HG03108 (cell line): ENCODE results near the gene ABHD12.
"Not testable (repeated sequence)": the region's sequence is repeated elsewhere in the genome, so short reads cannot be mapped to it uniquely, and the experiment has no call there.

ENCODE experiments used
- ATAC-seq: cut with Tn5 transposase; IDR thresholded peaks from one replicate; pipeline ENCODE4 v1.9.1; 2021; ENCODE audit warnings: moderate library complexity; ENCODE audit not compliant: unreplicated experiment

ABHD12 gene

GRCh38 chr20:25278636-25279361, 111.8 kb downstream of the ABHD12 start:
- ATAC-seq, result no peak

- ATAC-seq, result no peak
Observed at GRCh38 chr20:25277941-25278521, 112.6 kb downstream of the ABHD12 start.

- ATAC-seq, result no peak
Observed at GRCh38 chr20:25277051-25277801, 113.4 kb downstream of the ABHD12 start.

GRCh38 chr20:25276533-25277050, 114.0 kb downstream of the ABHD12 start:
- ATAC-seq, result no peak

- ATAC-seq, result no peak
Observed at GRCh38 chr20:25275813-25276532, 114.7 kb downstream of the ABHD12 start.

GRCh38 chr20:25274891-25275812, 115.5 kb downstream of the ABHD12 start:
- no peak for ATAC-seq

- ATAC-seq, result no peak
Observed at GRCh38 chr20:25274481-25274880, 116.2 kb downstream of the ABHD12 start.

- ATAC-seq, result no peak
Observed at GRCh38 chr20:25273541-25274358, 116.9 kb downstream of the ABHD12 start.

GRCh38 chr20:25273046-25273445, 117.6 kb downstream of the ABHD12 start:
- no peak for ATAC-seq

GRCh38 chr20:25272223-25273000, 118.2 kb downstream of the ABHD12 start:
- ATAC-seq, result no peak

GRCh38 chr20:25271486-25272222, 119.0 kb downstream of the ABHD12 start:
- ATAC-seq, result no peak

GRCh38 chr20:25270829-25271251, 119.8 kb downstream of the ABHD12 start:
- no peak for ATAC-seq

- no peak for ATAC-seq
Observed at GRCh38 chr20:25269833-25270170, 120.8 kb downstream of the ABHD12 start.

- no peak for ATAC-seq
Observed at GRCh38 chr20:25269057-25269832, 121.4 kb downstream of the ABHD12 start.

- not testable (repeated sequence) for ATAC-seq
Observed at GRCh38 chr20:25260770-25261437, 129.7 kb downstream of the ABHD12 start.

- no peak for ATAC-seq
Observed at GRCh38 chr20:25259788-25260254, 130.8 kb downstream of the ABHD12 start.
